ENCODE measurements around the gene FAM221B. TPM values are rescaled to one million over a fixed set of nuclear protein-coding genes. Genes with fewer than 3 reads are reported as not detected.

FAM221B gene
- total and polyA plus RNA-seq, 5 donors from 2014 or later: 0.03 TPM; not detected in 4

- ATAC-seq (ENCODE audit: low read depth in 2 of 2) (no peak), DNase-seq (no peak)
- Histone ChIP-seq H3K27ac (ENCODE audit: insufficient read depth, low read length, poor library complexity, severe bottlenecking) (no peak overlapping the region), H3K27me3 (ENCODE audit: control insufficient read depth, insufficient read depth, low read length) (no peaks in the 10 kb centered on the region), H3K4me3 (ENCODE audit: low read depth, low read length) (no peak overlapping the region), H3K36me3 (ENCODE audit: control insufficient read depth, insufficient read depth, low read length) (no peaks in the 10 kb centered on the region), H3K4me1 (ENCODE audit: control insufficient read depth, insufficient read depth, low read length, poor library complexity, severe bottlenecking) (peaks cover 2% of the 10 kb centered on the region), H3K9me3 (ENCODE audit: control insufficient read depth in 2 of 2, low read length in 2 of 2) (no peaks in the 10 kb centered on the region)
- H3K27me3 Mint-ChIP-seq: no peaks in the 10 kb centered on the region
- no peak overlapping the region for H3K4me3 Mint-ChIP-seq
- H3K27ac Mint-ChIP-seq: peak overlapping the region in 1 of 3 donors; percentile 57
- no peaks in the 10 kb centered on the region for H3K9me3 Mint-ChIP-seq
- H3K4me1 Mint-ChIP-seq: peaks cover 0 to 25% (median 21%) of the 10 kb centered on the region in 4 donors
- peaks cover 14% of the 10 kb centered on the region for H3K36me3 Mint-ChIP-seq
Observed at GRCh38 chr9:35845824-35846771, 17.6 kb upstream of the FAM221B start.

- H3K4me1 ChIP-seq (ENCODE audit: control insufficient read depth, insufficient read depth, low read length, poor library complexity, severe bottlenecking): peaks cover 2% of the 10 kb centered on the region
- H3K27me3 ChIP-seq (ENCODE audit: control insufficient read depth, insufficient read depth, low read length): no peaks in the 10 kb centered on the region
- Mint-ChIP-seq H3K4me3 (no peak overlapping the region), H3K9me3 (no peaks in the 10 kb centered on the region), H3K27me3 (no peaks in the 10 kb centered on the region), H3K27ac (peak overlapping the region; percentile 1 to 72 (median 20)), H3K4me1 (peaks cover 0 to 25% (median 21%) of the 10 kb centered on the region in 4 donors), H3K36me3 (peaks cover 14% of the 10 kb centered on the region)
- no peaks in the 10 kb centered on the region for H3K9me3 ChIP-seq (ENCODE audit: control insufficient read depth in 2 of 2, low read length in 2 of 2)
- no peaks in the 10 kb centered on the region for H3K36me3 ChIP-seq (ENCODE audit: control insufficient read depth, insufficient read depth, low read length)
- H3K4me3 ChIP-seq (ENCODE audit: low read depth, low read length): no peak overlapping the region
- H3K27ac ChIP-seq (ENCODE audit: insufficient read depth, low read length, poor library complexity, severe bottlenecking): no peak overlapping the region
- DNase-seq: peak in 2 of 3 donors; percentile 26 to 44
- ATAC-seq (ENCODE audit: low read depth in 2 of 2): peak; percentile 67 to 71
Observed at GRCh38 chr9:35844628-35845270, 16.2 kb upstream of the FAM221B start.

GRCh38 chr9:35842795-35843194, 14.3 kb upstream of the FAM221B start:
- Histone ChIP-seq H3K27ac (ENCODE audit: insufficient read depth, low read length, poor library complexity, severe bottlenecking) (no peak overlapping the region), H3K36me3 (ENCODE audit: control insufficient read depth, insufficient read depth, low read length) (no peaks in the 10 kb centered on the region), H3K9me3 (ENCODE audit: control insufficient read depth in 2 of 2, low read length in 2 of 2) (no peaks in the 10 kb centered on the region), H3K27me3 (ENCODE audit: control insufficient read depth, insufficient read depth, low read length) (no peaks in the 10 kb centered on the region), H3K4me3 (ENCODE audit: low read depth, low read length) (no peak overlapping the region), H3K4me1 (ENCODE audit: control insufficient read depth, insufficient read depth, low read length, poor library complexity, severe bottlenecking) (peaks cover 2% of the 10 kb centered on the region)
- H3K27ac Mint-ChIP-seq: no peak overlapping the region
- peaks cover 0 to 25% (median 21%) of the 10 kb centered on the region in 4 donors for H3K4me1 Mint-ChIP-seq
- DNase-seq (no peak), ATAC-seq (ENCODE audit: low read depth in 2 of 2) (no peak)
- H3K36me3 Mint-ChIP-seq: peaks cover 10% of the 10 kb centered on the region
- no peaks in the 10 kb centered on the region for H3K27me3 Mint-ChIP-seq
- no peaks in the 10 kb centered on the region for H3K9me3 Mint-ChIP-seq
- H3K4me3 Mint-ChIP-seq: no peak overlapping the region

GRCh38 chr9:35842020-35842745, 13.7 kb upstream of the FAM221B start:
- DNase-seq: no peak
- Histone ChIP-seq H3K4me1 (ENCODE audit: control insufficient read depth, insufficient read depth, low read length, poor library complexity, severe bottlenecking) (peaks cover 2% of the 10 kb centered on the region), H3K27ac (ENCODE audit: insufficient read depth, low read length, poor library complexity, severe bottlenecking) (no peak overlapping the region), H3K4me3 (ENCODE audit: low read depth, low read length) (no peak overlapping the region), H3K27me3 (ENCODE audit: control insufficient read depth, insufficient read depth, low read length) (no peaks in the 10 kb centered on the region), H3K36me3 (ENCODE audit: control insufficient read depth, insufficient read depth, low read length) (no peaks in the 10 kb centered on the region), H3K9me3 (ENCODE audit: control insufficient read depth in 2 of 2, low read length in 2 of 2) (no peaks in the 10 kb centered on the region)
- Mint-ChIP-seq H3K27ac (peak overlapping the region in 1 of 3 donors; percentile 57), H3K4me3 (no peak overlapping the region), H3K36me3 (peaks cover 5% of the 10 kb centered on the region), H3K4me1 (peaks cover 0 to 25% (median 21%) of the 10 kb centered on the region in 4 donors), H3K27me3 (no peaks in the 10 kb centered on the region), H3K9me3 (no peaks in the 10 kb centered on the region)
- no peak for ATAC-seq (ENCODE audit: low read depth in 2 of 2)

- no peaks in the 10 kb centered on the region for H3K9me3 Mint-ChIP-seq
- H3K27me3 Mint-ChIP-seq: no peaks in the 10 kb centered on the region
- Histone ChIP-seq H3K36me3 (ENCODE audit: control insufficient read depth, insufficient read depth, low read length) (no peaks in the 10 kb centered on the region), H3K27me3 (ENCODE audit: control insufficient read depth, insufficient read depth, low read length) (no peaks in the 10 kb centered on the region), H3K4me1 (ENCODE audit: control insufficient read depth, insufficient read depth, low read length, poor library complexity, severe bottlenecking) (peaks cover 2% of the 10 kb centered on the region), H3K27ac (ENCODE audit: insufficient read depth, low read length, poor library complexity, severe bottlenecking) (no peak overlapping the region), H3K9me3 (ENCODE audit: control insufficient read depth in 2 of 2, low read length in 2 of 2) (no peaks in the 10 kb centered on the region), H3K4me3 (ENCODE audit: low read depth, low read length) (no peak overlapping the region)
- no peak overlapping the region for H3K27ac Mint-ChIP-seq
- H3K4me3 Mint-ChIP-seq: no peak overlapping the region
- no peak for DNase-seq
- peaks cover 0 to 25% (median 20%) of the 10 kb centered on the region in 4 donors for H3K4me1 Mint-ChIP-seq
- no peak for ATAC-seq (ENCODE audit: low read depth in 2 of 2)
- H3K36me3 Mint-ChIP-seq: peaks cover 3% of the 10 kb centered on the region
Observed at GRCh38 chr9:35841645-35841900, 13.0 kb upstream of the FAM221B start.

- no peaks in the 10 kb centered on the region for H3K27me3 ChIP-seq (ENCODE audit: control insufficient read depth, insufficient read depth, low read length)
- Mint-ChIP-seq H3K27me3 (no peaks in the 10 kb centered on the region), H3K9me3 (no peaks in the 10 kb centered on the region), H3K27ac (no peak overlapping the region), H3K4me3 (no peak overlapping the region), H3K4me1 (peaks cover 0 to 25% (median 20%) of the 10 kb centered on the region in 4 donors), H3K36me3 (peaks cover 3% of the 10 kb centered on the region)
- no peak for ATAC-seq (ENCODE audit: low read depth in 2 of 2)
- DNase-seq: no peak
- H3K9me3 ChIP-seq (ENCODE audit: control insufficient read depth in 2 of 2, low read length in 2 of 2): no peaks in the 10 kb centered on the region
- H3K36me3 ChIP-seq (ENCODE audit: control insufficient read depth, insufficient read depth, low read length): no peaks in the 10 kb centered on the region
- H3K27ac ChIP-seq (ENCODE audit: insufficient read depth, low read length, poor library complexity, severe bottlenecking): no peak overlapping the region
- no peak overlapping the region for H3K4me3 ChIP-seq (ENCODE audit: low read depth, low read length)
- H3K4me1 ChIP-seq (ENCODE audit: control insufficient read depth, insufficient read depth, low read length, poor library complexity, severe bottlenecking): peaks cover 2% of the 10 kb centered on the region
Observed at GRCh38 chr9:35840881-35841644, 12.5 kb upstream of the FAM221B start.

GRCh38 chr9:35839926-35840325, 11.4 kb upstream of the FAM221B start:
- Mint-ChIP-seq H3K36me3 (peaks cover 3% of the 10 kb centered on the region), H3K4me1 (peaks cover 0 to 18% (median 10%) of the 10 kb centered on the region in 4 donors), H3K9me3 (no peaks in the 10 kb centered on the region), H3K4me3 (no peak overlapping the region), H3K27ac (peak overlapping the region in 1 of 3 donors; percentile 60), H3K27me3 (no peaks in the 10 kb centered on the region)
- Histone ChIP-seq H3K4me3 (ENCODE audit: low read depth, low read length) (no peak overlapping the region), H3K4me1 (ENCODE audit: control insufficient read depth, insufficient read depth, low read length, poor library complexity, severe bottlenecking) (peaks cover 2% of the 10 kb centered on the region), H3K9me3 (ENCODE audit: control insufficient read depth in 2 of 2, low read length in 2 of 2) (no peaks in the 10 kb centered on the region), H3K27me3 (ENCODE audit: control insufficient read depth, insufficient read depth, low read length) (no peaks in the 10 kb centered on the region), H3K27ac (ENCODE audit: insufficient read depth, low read length, poor library complexity, severe bottlenecking) (no peak overlapping the region), H3K36me3 (ENCODE audit: control insufficient read depth, insufficient read depth, low read length) (no peaks in the 10 kb centered on the region)
- DNase-seq (no peak), ATAC-seq (ENCODE audit: low read depth in 2 of 2) (no peak)
